ENCODE results near the gene LTC4S. TPM values are rescaled to one million over a fixed set of nuclear protein-coding genes. Genes with fewer than 3 reads are reported as not detected.

LTC4S gene
- total RNA-seq, 1 experiment from 2014 or later, result 3.7 TPM

DNA sequence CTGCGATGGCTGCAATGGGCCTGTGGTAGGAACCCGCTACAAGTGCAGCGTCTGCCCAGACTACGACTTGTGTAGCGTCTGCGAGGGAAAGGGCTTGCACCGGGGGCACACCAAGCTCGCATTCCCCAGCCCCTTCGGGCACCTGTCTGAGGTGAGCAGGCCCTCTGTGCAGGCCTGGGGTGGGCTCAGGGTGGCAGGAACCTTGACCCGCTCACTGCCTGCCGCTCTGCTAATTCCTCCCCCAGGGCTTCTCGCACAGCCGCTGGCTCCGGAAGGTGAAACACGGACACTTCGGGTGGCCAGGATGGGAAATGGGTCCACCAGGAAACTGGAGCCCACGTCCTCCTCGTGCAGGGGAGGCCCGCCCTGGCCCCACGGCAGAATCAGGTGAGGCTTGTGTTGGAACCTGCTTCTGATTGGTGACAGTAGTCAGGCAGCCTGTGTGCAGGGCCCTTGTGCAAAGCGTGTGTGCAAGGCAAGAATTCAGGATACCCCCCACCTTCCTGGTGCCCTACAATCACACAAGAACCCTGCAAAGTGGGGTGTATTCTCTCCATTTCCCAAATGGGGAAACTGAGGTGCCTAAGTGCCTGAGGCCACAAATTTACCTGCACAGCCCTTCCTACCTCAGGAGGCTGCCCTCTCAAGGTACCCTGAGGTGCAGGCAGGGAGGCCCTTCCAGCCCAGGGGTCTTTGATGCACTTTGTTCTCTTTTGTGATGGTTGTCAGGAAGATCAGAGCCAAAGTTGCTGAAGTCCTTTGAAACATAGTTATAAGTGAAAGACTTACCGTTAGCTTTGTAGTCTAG is 30.4 kb downstream of the LTC4S start:
- no peak overlapping the region for H2AK5ac ChIP-seq (ENCODE audit: insufficient read length, low read length)
- WGBS (ENCODE audit: extremely low coverage, insufficient read length, low lambda C conversion rate), result no CpG with 5 or more reads among the region's 22 CpGs
- TF ChIP-seq, protein P1, sequence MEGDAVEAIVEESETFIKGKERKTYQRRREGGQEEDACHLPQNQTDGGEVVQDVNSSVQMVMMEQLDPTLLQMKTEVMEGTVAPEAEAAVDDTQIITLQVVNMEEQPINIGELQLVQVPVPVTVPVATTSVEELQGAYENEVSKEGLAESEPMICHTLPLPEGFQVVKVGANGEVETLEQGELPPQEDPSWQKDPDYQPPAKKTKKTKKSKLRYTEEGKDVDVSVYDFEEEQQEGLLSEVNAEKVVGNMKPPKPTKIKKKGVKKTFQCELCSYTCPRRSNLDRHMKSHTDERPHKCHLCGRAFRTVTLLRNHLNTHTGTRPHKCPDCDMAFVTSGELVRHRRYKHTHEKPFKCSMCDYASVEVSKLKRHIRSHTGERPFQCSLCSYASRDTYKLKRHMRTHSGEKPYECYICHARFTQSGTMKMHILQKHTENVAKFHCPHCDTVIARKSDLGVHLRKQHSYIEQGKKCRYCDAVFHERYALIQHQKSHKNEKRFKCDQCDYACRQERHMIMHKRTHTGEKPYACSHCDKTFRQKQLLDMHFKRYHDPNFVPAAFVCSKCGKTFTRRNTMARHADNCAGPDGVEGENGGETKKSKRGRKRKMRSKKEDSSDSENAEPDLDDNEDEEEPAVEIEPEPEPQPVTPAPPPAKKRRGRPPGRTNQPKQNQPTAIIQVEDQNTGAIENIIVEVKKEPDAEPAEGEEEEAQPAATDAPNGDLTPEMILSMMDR (conservative IDR thresholded peaks at IDR 0.05), result no peak
- peaks cover 8% of the 10 kb centered on the region; the same call in 1 of the 2 replicates for H3K4me1 ChIP-seq (ENCODE audit: insufficient read depth, low read length)
- H2BK12ac ChIP-seq (ENCODE audit: insufficient read length, low read depth, low read length), result no peak overlapping the region
- H4K8ac ChIP-seq (replicated peaks; ENCODE audit: insufficient read length, low read depth, low read length), result no peak overlapping the region
- no peak overlapping the region for H3K9ac ChIP-seq (ENCODE audit: extremely low read depth, insufficient read length, low read length)
- Mint-ChIP-seq H3K27ac (peak overlapping the region in 1 of 3 experiments; percentile 7; a peak in 1 of 7 replicates), H3K9me3 (no peaks in the 10 kb centered on the region; a peak in 1 of 5 replicates), H3K4me1 (peaks cover 40 to 41% of the 10 kb centered on the region in 2 experiments), H3K27me3 (ENCODE audit: low read depth) (no peaks in the 10 kb centered on the region), H3K4me3 (no peak overlapping the region), H3K36me3 (ENCODE audit: insufficient read depth in 1 of 3, low read depth in 3 of 3) (peaks cover 42 to 64% (median 63%) of the 10 kb centered on the region in 3 experiments)
- no peak overlapping the region for H2BK20ac ChIP-seq (ENCODE audit: low read depth, low read length, poor library complexity, severe bottlenecking)
- H3K27me3 ChIP-seq (ENCODE audit: insufficient read depth, low read length), result no peaks in the 10 kb centered on the region
- no peak overlapping the region for H2AFZ ChIP-seq (ENCODE audit: low read length)
- no peak overlapping the region for H4K5ac ChIP-seq (ENCODE audit: insufficient read length, low read depth, low read length)
- no peak overlapping the region for H4K91ac ChIP-seq (ENCODE audit: insufficient read length, low read depth, low read length)
- H3K79me2 ChIP-seq (ENCODE audit: insufficient read depth, low read length), result peaks cover 9% of the 10 kb centered on the region; the same call in 1 of the 2 replicates
- peaks cover 10% of the 10 kb centered on the region for H3K79me1 ChIP-seq (ENCODE audit: insufficient read depth, low read depth, low read length, poor library complexity, severe bottlenecking)
- H3K4me2 ChIP-seq (ENCODE audit: insufficient read depth, insufficient read length, low read length), result no peak overlapping the region
- no peak overlapping the region for H3K27ac ChIP-seq (ENCODE audit: insufficient read length, low read depth, low read length)
- H3K18ac ChIP-seq (ENCODE audit: insufficient read length, low read depth, low read length), result no peak overlapping the region
- no peaks in the 10 kb centered on the region for H4K20me1 ChIP-seq (ENCODE audit: control insufficient read depth, insufficient read depth, insufficient read length)
- H3K23ac ChIP-seq (ENCODE audit: insufficient read length, low read depth, low read length), result no peak overlapping the region
- DNase-seq, result no peak
- no peak overlapping the region for H3K4ac ChIP-seq (ENCODE audit: low read depth, low read length)
- H3K14ac ChIP-seq (ENCODE audit: insufficient read depth, low read length), result no peak overlapping the region
- H2BK5ac ChIP-seq (ENCODE audit: insufficient read length, low read length), result no peak overlapping the region
- H3K23me2 ChIP-seq (ENCODE audit: insufficient read length, low read depth, low read length, poor library complexity, severe bottlenecking), result no peaks in the 10 kb centered on the region
- H3K9me3 ChIP-seq (ENCODE audit: control insufficient read depth, low read depth, low read length), result no peaks in the 10 kb centered on the region
- no peak overlapping the region for H2BK15ac ChIP-seq (ENCODE audit: low read depth, low read length)
- H3T11ph ChIP-seq (ENCODE audit: low read length), result no peak overlapping the region
- no peak overlapping the region for H3K56ac ChIP-seq (ENCODE audit: insufficient read length, low read depth, low read length)
- no peak overlapping the region for H2BK120ac ChIP-seq (ENCODE audit: low read depth, low read length, poor library complexity, severe bottlenecking)

All from H9 (cell line).